HepG2 (cell line): Measurements from ENCODE around the gene LIG4. TPM values are rescaled to one million over a fixed set of nuclear protein-coding genes. Genes with fewer than 3 reads are reported as not detected.

Source experiments
- AHDC1 ChIP-seq: sonication (generic); formaldehyde crosslinking; IDR thresholded peaks from 2 replicates; pipeline ENCODE4 v1.5.1; 2020; ENCODE audit warnings: mild to moderate bottlenecking, missing genetic modification reagents, borderline replicate concordance
- ARID5B ChIP-seq: IDR thresholded peaks from 2 replicates; pipeline ENCODE4 v1.4.0; 2020; ENCODE audit warnings: mild to moderate bottlenecking, missing genetic modification reagents
- EEA1 ChIP-seq: sonication (generic); formaldehyde crosslinking; IDR thresholded peaks from 2 replicates; pipeline ENCODE4 v1.5.1; 2020; ENCODE audit warnings: mild to moderate bottlenecking, missing genetic modification reagents, borderline replicate concordance
- FOXA1 ChIP-seq, 2 experiments: fragments of 450-650 bp in 1 of 2; sonication (generic) in 1 of 2; formaldehyde crosslinking in 1 of 2; IDR thresholded peaks; 2 replicates each; pipeline versions ENCODE4 v1.4.0 to v1.6.1; 2016 to 2020; ENCODE audit warnings: missing genetic modification reagents in 1 of 2
- FOXC1 ChIP-seq: sonication (generic); formaldehyde crosslinking; IDR thresholded peaks from 2 replicates; pipeline ENCODE4 v1.8.0; 2022; ENCODE audit warnings: mild to moderate bottlenecking, missing genetic modification reagents, borderline replicate concordance
- GATAD2A ChIP-seq: IDR thresholded peaks from 2 replicates; pipeline ENCODE4 v1.6.1; 2016
- IRX3 ChIP-seq: sonication (generic); formaldehyde crosslinking; IDR thresholded peaks from 2 replicates; pipeline ENCODE4 v1.8.1; 2023; ENCODE audit warnings: mild to moderate bottlenecking, low read depth, missing genetic modification reagents, borderline replicate concordance
- LCORL ChIP-seq, 2 experiments: fragments of 450-650 bp in 1 of 2; sonication (generic) in 1 of 2; formaldehyde crosslinking in 1 of 2; IDR thresholded peaks; 2 replicates each; pipeline versions ENCODE4 v1.5.0 to v1.6.1; 2017 to 2020; ENCODE audit warnings: antibody characterized with exemption in 1 of 2, missing genetic modification reagents in 1 of 2
- MIER3 ChIP-seq: IDR thresholded peaks from 2 replicates; pipeline ENCODE4 v1.6.1; 2016; ENCODE audit warnings: missing compliant biosample characterization, borderline replicate concordance
- NFKB2 ChIP-seq: sonication (generic); formaldehyde crosslinking; IDR thresholded peaks from 2 replicates; pipeline ENCODE4 v1.4.0; 2020; ENCODE audit warnings: missing genetic modification reagents, borderline replicate concordance
- ONECUT2 ChIP-seq: sonication (generic); formaldehyde crosslinking; IDR thresholded peaks from 2 replicates; pipeline ENCODE4 v1.4.0; 2020; ENCODE audit warnings: missing genetic modification reagents
- SNAI1 ChIP-seq: sonication (generic); formaldehyde crosslinking; IDR thresholded peaks from 2 replicates; pipeline ENCODE4 v1.5.0; 2020; ENCODE audit warnings: mild to moderate bottlenecking, missing genetic modification reagents, borderline replicate concordance
- TCF7 ChIP-seq: sonication (generic); IDR thresholded peaks from 2 replicates; pipeline ENCODE4 v1.6.1; 2016; ENCODE audit warnings: antibody characterized with exemption, low read depth
- ZNF20 ChIP-seq: sonication (generic); formaldehyde crosslinking; IDR thresholded peaks from 2 replicates; pipeline ENCODE4 v1.4.0; 2020; ENCODE audit warnings: mild to moderate bottlenecking, moderate library complexity, missing genetic modification reagents
- ZNF207 ChIP-seq: fragments of 450-650 bp; IDR thresholded peaks from 2 replicates; pipeline ENCODE4 v1.6.1; 2016; ENCODE audit warnings: antibody characterized with exemption, borderline replicate concordance
- ZNF337 ChIP-seq: sonication (generic); formaldehyde crosslinking; IDR thresholded peaks from 2 replicates; pipeline ENCODE4 v1.5.1; 2020; ENCODE audit warnings: missing genetic modification reagents, low read depth, mild to moderate bottlenecking, borderline replicate concordance
- ZNF33A ChIP-seq: sonication (generic); formaldehyde crosslinking; IDR thresholded peaks from 2 replicates; pipeline ENCODE4 v1.5.1; 2020; ENCODE audit warnings: missing genetic modification reagents, mild to moderate bottlenecking, moderate library complexity, borderline replicate concordance
- ZNF34 ChIP-seq: sonication (generic); formaldehyde crosslinking; IDR thresholded peaks from 2 replicates; pipeline ENCODE4 v1.4.0; 2020; ENCODE audit warnings: mild to moderate bottlenecking, missing genetic modification reagents, borderline replicate concordance
- ZNF652 ChIP-seq: IDR thresholded peaks from 2 replicates; pipeline ENCODE4 v1.6.1; 2016; ENCODE audit warnings: low read depth, borderline replicate concordance
- polyA plus RNA-seq, 8 experiments: library from polyadenylated mRNA; depleted of rRNA in 3 of 8; stranded (reverse) in 7 of 8; unstranded in 1 of 8; fragments of >200 nt; fragmentation: Illumina TruSeq in 4 of 8; extraction: Trizol in 4 of 8; gene quantifications; 2 replicates each; pipeline versions ENCODE4 v1.2.1 to v1.2.3, GENCODE V29; 2011 to 2016; ENCODE audit warnings: low read depth in 4 of 8, missing spikeins in 1 of 8, mixed read lengths in 1 of 8; ENCODE audit not compliant: insufficient read depth in 1 of 8
- total RNA-seq, 5 experiments: library from RNA; depleted of rRNA; stranded (reverse); fragments of >200 nt; fragmentation: Illumina TruSeq; extraction: Trizol; gene quantifications; 2 replicates each; pipeline ENCODE4 v1.2.3, GENCODE V29; 2016; ENCODE audit warnings: low read depth in 1 of 5
- TF ChIP-seq, protein P1 (sequence below): sonication (generic); formaldehyde crosslinking; IDR thresholded peaks from 2 replicates; pipeline ENCODE4 v1.8.0; 2022; ENCODE audit warnings: low read depth, missing genetic modification reagents

The LIG4 gene
- total and polyA plus RNA-seq, 2 of the 13 experiments (the other 11 are each of a cell fraction or from before 2014, with no cell fraction given) = 4.0 to 4.5 TPM

GRCh38 chr13:108230377-108230776 lies 15.0 kb upstream of the LIG4 start (continued):
- TF ChIP-seq ARID5B (CRISPR knock-in tag) (peak; percentile 84), EEA1 (CRISPR knock-in tag) (no peak), ZNF34 (no peak), ZNF652 (CRISPR knock-in tag) (no peak), ZNF337 (CRISPR knock-in tag) (no peak), ZNF207 (no peak), ZNF33A (CRISPR knock-in tag) (no peak), ONECUT2 (CRISPR knock-in tag) (no peak), NFKB2 (CRISPR knock-in tag) (no peak), GATAD2A (peak; percentile 83), LCORL (IDR thresholded peaks at IDR 0.05) (0 out of 2 replicates have a peak, but pooled peaks have one; percentile 15), LCORL (CRISPR knock-in tag; IDR thresholded peaks at IDR 0.05) (no peak), AHDC1 (peak; percentile 53; the same call in 1 of the 2 replicates), IRX3 (CRISPR knock-in tag) (no peak), SNAI1 (no peak), MIER3 (0 out of 2 replicates have a peak, but pooled peaks have one; percentile 27), FOXA1 (IDR thresholded peaks at IDR 0.05) (peak; percentile 99), FOXA1 (CRISPR knock-in tag; IDR thresholded peaks at IDR 0.05) (peak; percentile 94), ZNF20 (no peak), TCF7 (no peak), FOXC1 (CRISPR knock-in tag) (no peak)
- TF ChIP-seq, protein P1, sequence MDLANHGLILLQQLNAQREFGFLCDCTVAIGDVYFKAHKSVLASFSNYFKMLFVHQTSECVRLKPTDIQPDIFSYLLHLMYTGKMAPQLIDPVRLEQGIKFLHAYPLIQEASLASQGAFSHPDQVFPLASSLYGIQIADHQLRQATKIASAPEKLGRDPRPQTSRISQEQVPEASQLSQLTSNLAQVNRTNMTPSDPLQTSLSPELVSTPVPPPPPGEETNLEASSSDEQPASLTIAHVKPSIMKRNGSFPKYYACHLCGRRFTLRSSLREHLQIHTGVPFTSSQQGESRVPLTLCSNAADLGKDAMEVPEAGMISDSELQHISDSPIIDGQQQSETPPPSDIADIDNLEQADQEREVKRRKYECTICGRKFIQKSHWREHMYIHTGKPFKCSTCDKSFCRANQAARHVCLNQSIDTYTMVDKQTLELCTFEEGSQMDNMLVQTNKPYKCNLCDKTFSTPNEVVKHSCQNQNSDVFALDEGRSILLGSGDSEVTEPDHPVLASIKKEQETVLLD (CRISPR knock-in tag) = no peak
